ENCODE data around the gene IDS.

The IDS gene

GRCh38 chrX:149453906-149454822, 50.9 kb downstream of the IDS start:
- DNase-seq, result no peak

- DNase-seq, result no peak
Observed at GRCh38 chrX:149453030-149453429, 52.1 kb downstream of the IDS start.

DNA sequence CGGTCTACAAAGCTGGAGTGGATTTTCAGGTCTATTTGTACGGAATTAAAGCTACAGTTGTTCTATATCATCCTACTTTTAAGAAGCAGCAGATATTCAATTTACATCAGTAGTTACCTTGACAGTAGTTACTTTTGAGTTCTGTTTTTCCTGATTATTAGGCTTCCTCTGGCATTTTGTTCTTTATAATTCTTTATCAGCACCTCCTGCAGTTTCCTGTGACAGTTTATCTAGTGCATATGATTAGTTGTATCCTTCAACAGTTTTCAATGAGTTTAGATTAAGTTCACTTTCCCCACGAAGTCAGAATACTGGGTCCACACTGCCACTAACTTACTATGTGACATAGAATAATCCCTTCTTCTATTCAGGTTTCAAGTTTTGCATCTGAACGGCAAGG, 71.7 kb downstream of the IDS start:
- no peak for DNase-seq

- DNase-seq, result no peak
Observed at GRCh38 chrX:149433051-149433450, 72.1 kb downstream of the IDS start.

Data from NCI-H774 (cell line).